Nephron progenitor cell (in vitro differentiated cells): ENCODE data around the gene SNAPC2.

Source experiments
- DNase-seq: peaks from one replicate; pipeline ENCODE4 v3.0.0; 2021
- H3K27ac Mint-ChIP-seq: 2 replicates; pipeline ENCODE4 v1.8.0; 2021; ENCODE audit warnings: mild to moderate bottlenecking, moderate library complexity, mixed read lengths
- H3K27me3 Mint-ChIP-seq: 2 replicates; pipeline ENCODE4 v1.8.0; 2021; ENCODE audit warnings: mild to moderate bottlenecking, low read depth, mixed read lengths; ENCODE audit not compliant: poor library complexity
- H3K36me3 Mint-ChIP-seq: 2 replicates; pipeline ENCODE4 v1.8.0; 2021; ENCODE audit warnings: low read depth, mixed read lengths
- H3K4me1 Mint-ChIP-seq: 2 replicates; pipeline ENCODE4 v1.8.0; 2021; ENCODE audit warnings: mixed read lengths
- H3K4me3 Mint-ChIP-seq: 2 replicates; pipeline ENCODE4 v1.8.0; 2021; ENCODE audit warnings: mild to moderate bottlenecking, moderate library complexity, mixed read lengths
- H3K9me3 Mint-ChIP-seq: 2 replicates; pipeline ENCODE4 v1.8.0; 2021; ENCODE audit warnings: mild to moderate bottlenecking, moderate library complexity, mixed read lengths
- CTCF ChIP-seq: fragments of 200-600 bp; sonication (generic); IDR thresholded peaks from 2 replicates; pipeline ENCODE4 v1.5.0; 2021; ENCODE audit warnings: antibody characterized with exemption

The SNAPC2 gene

GRCh38 chr19:7902796-7903243 lies 17.3 kb upstream of the SNAPC2 start:
- peak overlapping the region; percentile 83 for H3K4me3 Mint-ChIP-seq
- H3K9me3 Mint-ChIP-seq, result no peaks in the 10 kb centered on the region
- no peaks in the 10 kb centered on the region for H3K36me3 Mint-ChIP-seq
- TF ChIP-seq CTCF, result no peak
- peaks cover 33% of the 10 kb centered on the region for H3K27me3 Mint-ChIP-seq
- no peak for DNase-seq
- H3K4me1 Mint-ChIP-seq, result peaks cover 33% of the 10 kb centered on the region
- H3K27ac Mint-ChIP-seq, result peak overlapping the region; percentile 90

- H3K27ac Mint-ChIP-seq, result peak within 1 kb of the TSS; percentile 90
- DNase-seq, result peak; percentile 100
- H3K4me3 Mint-ChIP-seq, result peak within 1 kb of the TSS; percentile 89
- no peaks in the 10 kb centered on the region for H3K9me3 Mint-ChIP-seq
- peaks cover 33% of the 10 kb centered on the region for H3K27me3 Mint-ChIP-seq
- no peaks in the 10 kb centered on the region for H3K36me3 Mint-ChIP-seq
- peaks cover 33% of the 10 kb centered on the region for H3K4me1 Mint-ChIP-seq
- peak; percentile 39 for TF ChIP-seq CTCF
Measured at GRCh38 chr19:7903244-7904073, 16.7 kb upstream of the SNAPC2 start, which contains the start of gene MAP2K7. Gene MAP2K7 (plus strand): TSS chr19:7903877. CDS start chr19:7903945, 68 bp downstream.

- H3K4me1 Mint-ChIP-seq, result peaks cover 32% of the 10 kb centered on the region
Measured at GRCh38 chr19:7904074-7905020, 15.8 kb upstream of the SNAPC2 start.

GRCh38 chr19:7905268-7905667 lies 14.9 kb upstream of the SNAPC2 start:
- no peaks in the 10 kb centered on the region for H3K9me3 Mint-ChIP-seq
- H3K4me1 Mint-ChIP-seq, result peaks cover 29% of the 10 kb centered on the region
- no peaks in the 10 kb centered on the region for H3K36me3 Mint-ChIP-seq

More at GRCh38 chr19:7904074-7905020, 15.8 kb upstream of the SNAPC2 start:
- H3K27ac Mint-ChIP-seq, result peak overlapping the region; percentile 46
- H3K27me3 Mint-ChIP-seq, result peaks cover 29% of the 10 kb centered on the region
- H3K36me3 Mint-ChIP-seq, result no peaks in the 10 kb centered on the region
- H3K4me3 Mint-ChIP-seq, result peak overlapping the region; percentile 89
- no peak for TF ChIP-seq CTCF
- H3K9me3 Mint-ChIP-seq, result no peaks in the 10 kb centered on the region
- peak; percentile 58 for DNase-seq

GRCh38 chr19:7905859-7906258 lies 14.3 kb upstream of the SNAPC2 start:
- peaks cover 5% of the 10 kb centered on the region for H3K36me3 Mint-ChIP-seq
- DNase-seq, result no peak
- H3K4me3 Mint-ChIP-seq, result peak overlapping the region; percentile 89
- peak overlapping the region; percentile 68 for H3K27ac Mint-ChIP-seq
- H3K9me3 Mint-ChIP-seq, result no peaks in the 10 kb centered on the region
- H3K4me1 Mint-ChIP-seq, result peaks cover 29% of the 10 kb centered on the region
- peaks cover 26% of the 10 kb centered on the region for H3K27me3 Mint-ChIP-seq
- no peak for TF ChIP-seq CTCF

More at GRCh38 chr19:7905268-7905667, 14.9 kb upstream of the SNAPC2 start:
- H3K27me3 Mint-ChIP-seq, result peaks cover 26% of the 10 kb centered on the region
- peak overlapping the region; percentile 89 for H3K4me3 Mint-ChIP-seq
- TF ChIP-seq CTCF, result no peak
- H3K27ac Mint-ChIP-seq, result no peak overlapping the region
- no peak for DNase-seq
